ENCODE measurements around the gene BLOC1S4. TPM values are rescaled to one million over a fixed set of nuclear protein-coding genes. Genes with fewer than 3 reads are reported as not detected.
"Not testable (repeated sequence)": the region's sequence is repeated elsewhere in the genome, so short reads cannot be mapped to it uniquely, and the experiment has no call there.

Gene BLOC1S4
- total RNA-seq, 1 experiment from 2014 or later: 10.6 TPM

DNA sequence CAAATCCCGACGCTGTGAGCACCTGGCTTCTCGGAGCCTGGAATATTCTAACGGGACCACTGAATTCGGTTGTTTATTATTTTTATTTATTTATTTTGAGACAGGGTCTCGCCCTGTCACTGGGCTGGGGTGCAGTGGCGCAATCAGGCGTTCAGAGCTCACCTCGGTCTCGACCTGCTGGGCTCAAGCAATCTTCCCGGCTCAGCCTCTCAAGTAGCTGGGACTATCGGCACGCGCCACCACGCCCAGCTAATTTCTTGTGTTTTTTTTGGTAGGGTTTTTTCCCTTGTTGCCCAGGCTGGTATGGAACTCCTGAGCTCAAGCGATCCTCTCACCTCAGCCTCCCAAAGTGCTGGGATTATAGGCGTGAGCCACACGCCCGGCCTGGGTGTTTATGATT is 43.8 kb upstream of the BLOC1S4 start:
- no TSS peak for BruUV-seq (replicated peaks)
- intact Hi-C loops (cut with micrococcal nuclease): no loop called here
- H3K4me1 Mint-ChIP-seq (ENCODE audit: insufficient read depth, unreplicated experiment): peaks cover 22% of the 10 kb centered on the region
- no peak for DNase-seq (ENCODE audit: unreplicated experiment)
- peaks cover 44% of the 10 kb centered on the region for H3K36me3 Mint-ChIP-seq (ENCODE audit: insufficient read depth, unreplicated experiment)
- H3K27ac Mint-ChIP-seq (ENCODE audit: low read depth, unreplicated experiment): no peak overlapping the region
- no peaks in the 10 kb centered on the region for H3K9me3 Mint-ChIP-seq (ENCODE audit: unreplicated experiment)
- no peak overlapping the region for H3K4me3 Mint-ChIP-seq (ENCODE audit: unreplicated experiment)
- ChIA-PET CTCF (no interaction called here), POLR2A (interaction anchor here (1.8 to 5.8 kb wide), 4 partner anchors 10 to 396 kb away, joined by 5 to 100 read pairs (median 8); partner anchors contain the start of genes GRPEL1 and MRFAP1)
- TF ChIP-seq, protein P1, sequence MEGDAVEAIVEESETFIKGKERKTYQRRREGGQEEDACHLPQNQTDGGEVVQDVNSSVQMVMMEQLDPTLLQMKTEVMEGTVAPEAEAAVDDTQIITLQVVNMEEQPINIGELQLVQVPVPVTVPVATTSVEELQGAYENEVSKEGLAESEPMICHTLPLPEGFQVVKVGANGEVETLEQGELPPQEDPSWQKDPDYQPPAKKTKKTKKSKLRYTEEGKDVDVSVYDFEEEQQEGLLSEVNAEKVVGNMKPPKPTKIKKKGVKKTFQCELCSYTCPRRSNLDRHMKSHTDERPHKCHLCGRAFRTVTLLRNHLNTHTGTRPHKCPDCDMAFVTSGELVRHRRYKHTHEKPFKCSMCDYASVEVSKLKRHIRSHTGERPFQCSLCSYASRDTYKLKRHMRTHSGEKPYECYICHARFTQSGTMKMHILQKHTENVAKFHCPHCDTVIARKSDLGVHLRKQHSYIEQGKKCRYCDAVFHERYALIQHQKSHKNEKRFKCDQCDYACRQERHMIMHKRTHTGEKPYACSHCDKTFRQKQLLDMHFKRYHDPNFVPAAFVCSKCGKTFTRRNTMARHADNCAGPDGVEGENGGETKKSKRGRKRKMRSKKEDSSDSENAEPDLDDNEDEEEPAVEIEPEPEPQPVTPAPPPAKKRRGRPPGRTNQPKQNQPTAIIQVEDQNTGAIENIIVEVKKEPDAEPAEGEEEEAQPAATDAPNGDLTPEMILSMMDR (IDR thresholded peaks at IDR 0.05; ENCODE audit: unreplicated experiment): no peak
- no peaks in the 10 kb centered on the region for H3K27me3 Mint-ChIP-seq (ENCODE audit: insufficient read depth, unreplicated experiment)

DNA sequence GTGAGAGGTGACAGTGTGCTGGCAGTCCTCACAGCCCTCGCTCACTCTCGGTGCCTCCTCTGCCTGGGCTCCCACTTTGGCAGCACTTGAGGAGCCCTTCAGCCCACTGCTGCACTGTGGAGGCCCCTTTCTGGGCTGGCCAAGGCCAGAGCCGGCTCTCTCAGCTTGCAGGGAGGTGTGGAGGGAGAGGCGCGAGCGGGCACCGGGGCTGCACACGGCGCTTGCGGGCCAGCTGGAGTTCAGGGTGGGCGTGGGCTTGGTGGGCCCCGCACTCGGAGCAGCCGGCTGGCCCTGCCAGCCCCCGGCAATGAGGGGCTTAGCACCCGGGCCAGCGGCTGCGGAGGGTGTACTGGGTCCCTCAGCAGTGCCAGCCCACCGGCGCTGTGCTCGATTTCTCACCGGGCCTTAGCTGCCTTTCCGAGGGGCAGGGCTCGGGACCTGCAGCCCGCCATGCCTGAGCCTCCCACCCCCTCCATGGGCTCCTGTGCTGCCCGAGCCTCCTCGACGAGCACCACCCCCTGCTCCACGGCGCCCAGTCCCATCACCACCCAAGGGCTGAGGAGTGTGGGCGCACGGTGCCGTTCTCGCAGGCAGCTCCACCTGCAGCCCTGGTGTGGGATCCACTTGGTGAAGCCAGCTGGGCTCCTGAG is 43.3 kb upstream of the BLOC1S4 start:
- DNase-seq (ENCODE audit: unreplicated experiment); intact Hi-C loops (cut with micrococcal nuclease); H3K9me3 Mint-ChIP-seq (ENCODE audit: unreplicated experiment); BruUV-seq (replicated peaks); H3K27ac Mint-ChIP-seq (ENCODE audit: low read depth, unreplicated experiment); H3K27me3 Mint-ChIP-seq (ENCODE audit: insufficient read depth, unreplicated experiment): not testable (repeated sequence)
- H3K36me3 Mint-ChIP-seq (ENCODE audit: insufficient read depth, unreplicated experiment): peaks cover 49% of the 10 kb centered on the region
- H3K4me1 Mint-ChIP-seq (ENCODE audit: insufficient read depth, unreplicated experiment): peaks cover 22% of the 10 kb centered on the region
- ChIA-PET CTCF (interaction anchor here (0.7 to 0.8 kb wide), 2 partner anchors 23 to 254 kb away, joined by 3 read pairs; no protein-coding TSS in a partner anchor), POLR2A (interaction anchor here (0.6 to 5.8 kb wide), 13 partner anchors 8 to 395 kb away, joined by 3 to 101 read pairs (median 9); partner anchors contain the start of genes BLOC1S4, GRPEL1, MRFAP1 and MRFAP1L1)
- H3K4me3 Mint-ChIP-seq (ENCODE audit: unreplicated experiment): peak overlapping the region; percentile 88

DNA sequence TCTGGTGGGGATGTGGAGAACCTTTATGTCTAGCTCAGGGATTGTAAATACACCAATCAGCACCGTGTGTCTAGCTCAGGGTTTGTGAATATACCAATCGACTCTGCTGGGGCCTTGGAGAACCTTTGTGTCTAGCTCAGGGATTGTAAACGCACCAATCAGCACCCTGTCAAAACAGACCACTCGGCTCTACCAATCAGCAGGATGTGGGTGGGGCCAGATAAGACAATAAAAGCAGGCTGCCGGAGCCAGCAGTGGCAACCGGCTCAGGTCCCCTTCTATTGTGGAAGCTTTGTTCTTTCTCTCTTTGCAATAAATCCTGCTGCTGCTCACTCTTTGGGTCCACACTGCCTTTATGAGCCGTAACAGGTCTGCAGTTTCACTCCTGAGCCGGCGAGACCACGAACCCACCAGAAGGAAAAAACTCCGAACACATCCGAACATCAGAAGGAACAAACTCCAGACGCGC is 42.7 kb upstream of the BLOC1S4 start:
- H3K4me1 Mint-ChIP-seq (ENCODE audit: insufficient read depth, unreplicated experiment): peaks cover 22% of the 10 kb centered on the region
- H3K27me3 Mint-ChIP-seq (ENCODE audit: insufficient read depth, unreplicated experiment); intact Hi-C loops (cut with micrococcal nuclease); H3K9me3 Mint-ChIP-seq (ENCODE audit: unreplicated experiment): not testable (repeated sequence)
- peak overlapping the region; percentile 71 for H3K27ac Mint-ChIP-seq (ENCODE audit: low read depth, unreplicated experiment)
- CTCF ChIA-PET: interaction anchor here (0.6 to 2.8 kb wide), 7 partner anchors 10 to 253 kb away, joined by 3 to 11 read pairs (median 3); partner anchors contain the start of gene MRFAP1
- BruUV-seq (replicated peaks): TSS peak; percentile 87
- peak; percentile 31 for DNase-seq (ENCODE audit: unreplicated experiment)
- POLR2A ChIA-PET: interaction anchor here (0.6 to 5.8 kb wide), 21 partner anchors 9 to 394 kb away, joined by 3 to 101 read pairs (median 9); partner anchors contain the start of genes BLOC1S4, GRPEL1, MRFAP1 and MRFAP1L1
- peaks cover 54% of the 10 kb centered on the region for H3K36me3 Mint-ChIP-seq (ENCODE audit: insufficient read depth, unreplicated experiment)
- peak overlapping the region; percentile 88 for H3K4me3 Mint-ChIP-seq (ENCODE audit: unreplicated experiment)

DNA sequence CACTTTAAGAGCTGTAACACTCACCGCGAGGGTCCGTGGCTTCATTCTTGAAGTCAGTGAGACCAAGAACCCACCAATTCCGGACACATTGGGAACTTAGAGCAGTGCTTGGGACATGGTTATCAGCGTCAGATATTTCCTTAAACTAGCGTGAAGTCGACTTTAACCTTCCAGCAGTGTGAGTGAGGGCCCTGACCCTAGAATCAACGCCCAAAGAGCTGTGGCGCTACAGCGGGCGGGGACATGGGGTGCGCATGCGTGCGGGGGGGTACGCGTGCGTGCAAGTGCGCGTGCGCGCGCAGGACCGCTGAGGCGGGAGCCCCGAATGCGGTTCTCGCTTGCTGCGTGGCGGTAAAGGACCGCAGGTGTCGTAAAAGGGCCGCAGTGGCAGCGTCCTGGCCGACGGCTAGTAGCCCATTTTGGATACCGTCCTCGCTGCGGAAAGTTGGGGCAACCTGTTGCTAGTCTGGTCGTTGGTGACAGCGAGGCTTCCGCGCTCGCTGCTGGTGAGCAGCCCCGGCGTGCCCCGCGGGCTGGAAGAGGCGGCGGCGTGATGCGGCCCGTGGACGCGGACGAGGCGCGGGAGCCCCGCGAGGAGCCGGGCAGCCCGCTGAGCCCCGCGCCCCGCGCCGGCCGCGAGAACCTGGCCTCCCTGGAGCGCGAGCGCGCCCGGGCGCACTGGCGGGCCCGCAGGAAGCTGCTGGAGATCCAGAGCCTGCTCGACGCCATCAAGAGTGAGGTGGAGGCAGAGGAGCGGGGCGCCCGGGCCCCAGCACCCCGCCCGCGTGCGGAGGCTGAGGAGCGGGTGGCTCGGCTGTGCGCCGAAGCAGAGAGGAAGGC is 42.1 kb upstream of the BLOC1S4 start:
- TSS peak; percentile 79 for BruUV-seq (replicated peaks)
- DNase-seq (ENCODE audit: unreplicated experiment): peak; percentile 93
- CTCF ChIA-PET: interaction anchor here (0.6 to 2.9 kb wide), 22 partner anchors 8 to 397 kb away, joined by 3 to 18 read pairs (median 6); partner anchors contain the start of genes BLOC1S4, MRFAP1 and S100P
- TF ChIP-seq, protein P1 (IDR thresholded peaks at IDR 0.05; ENCODE audit: unreplicated experiment): no peak
- Mint-ChIP-seq H3K4me1 (ENCODE audit: insufficient read depth, unreplicated experiment) (peaks cover 22% of the 10 kb centered on the region), H3K27me3 (ENCODE audit: insufficient read depth, unreplicated experiment) (no peaks in the 10 kb centered on the region), H3K4me3 (ENCODE audit: unreplicated experiment) (peak overlapping the region; percentile 88), H3K27ac (ENCODE audit: low read depth, unreplicated experiment) (peak overlapping the region; percentile 71), H3K9me3 (ENCODE audit: unreplicated experiment) (no peaks in the 10 kb centered on the region), H3K36me3 (ENCODE audit: insufficient read depth, unreplicated experiment) (peaks cover 52% of the 10 kb centered on the region)
- intact Hi-C loops (cut with micrococcal nuclease): loop anchor here (1.0 to 2.0 kb wide), 4 partner anchors 21 to 199 kb away; partner anchors contain the start of genes BLOC1S4 and MRFAP1L1
- POLR2A ChIA-PET: interaction anchor here (0.6 to 5.8 kb wide), 31 partner anchors 9 to 394 kb away, joined by 3 to 101 read pairs (median 7); partner anchors contain the start of genes BLOC1S4, GRPEL1, MRFAP1 and MRFAP1L1

Measured in MCF 10A (cell line).